ENCODE data around the gene PRICKLE2. TPM values are rescaled to one million over a fixed set of nuclear protein-coding genes. Genes with fewer than 3 reads are reported as not detected.
A peak's percentile ranks its signal among the peaks of the same experiment; 100 is the strongest.

PRICKLE2 gene
- polyA plus RNA-seq, 1 experiment = 14.2 TPM

GRCh38 chr3:64150623-64151207 lies 74.6 kb downstream of the PRICKLE2 start:
- Histone ChIP-seq H3K27ac (ENCODE audit: low read depth, low read length) (peak overlapping the region; percentile 98), H3K4me3 (ENCODE audit: low read depth, low read length) (peak overlapping the region; percentile 31), H3K9me3 (ENCODE audit: control insufficient read depth, insufficient read depth, low read length) (peaks cover 7% of the 10 kb centered on the region; the same call in 1 of the 2 replicates), H3K27me3 (ENCODE audit: control insufficient read depth, insufficient read depth, low read length) (no peaks in the 10 kb centered on the region)
- POLR2A ChIA-PET = interaction anchor here (0.7 kb wide), 3 partner anchors 9 to 229 kb away, joined by 3 to 7 read pairs (median 3); no protein-coding TSS in a partner anchor
- no peak for TF ChIP-seq CTCF (IDR thresholded peaks at IDR 0.05; ENCODE audit: low read depth, low read length)
- DNase-seq (ENCODE audit: low read depth, low spot score) = peak; percentile 97
- CTCF ChIA-PET = interaction anchor here (1.8 kb wide), 1 partner anchor 334 kb away, joined by 7 read pairs; no protein-coding TSS in a partner anchor

GRCh38 chr3:64149886-64150285 lies 75.4 kb downstream of the PRICKLE2 start:
- no peak for DNase-seq (ENCODE audit: low read depth, low spot score)
- no peak for TF ChIP-seq CTCF (IDR thresholded peaks at IDR 0.05; ENCODE audit: low read depth, low read length)
- peaks cover 7% of the 10 kb centered on the region; the same call in 1 of the 2 replicates for H3K9me3 ChIP-seq (ENCODE audit: control insufficient read depth, insufficient read depth, low read length)
- POLR2A ChIA-PET = interaction anchor here (0.6 to 0.7 kb wide), 3 partner anchors 8 to 116 kb away, joined by 3 to 8 read pairs (median 3); no protein-coding TSS in a partner anchor
- H3K4me3 ChIP-seq (ENCODE audit: low read depth, low read length) = no peak overlapping the region
- H3K27me3 ChIP-seq (ENCODE audit: control insufficient read depth, insufficient read depth, low read length) = no peaks in the 10 kb centered on the region
- peak overlapping the region; percentile 98 for H3K27ac ChIP-seq (ENCODE audit: low read depth, low read length)
- CTCF ChIA-PET = interaction anchor here (0.6 to 1.8 kb wide), 3 partner anchors 236 to 343 kb away, joined by 3 to 7 read pairs (median 3); no protein-coding TSS in a partner anchor

GRCh38 chr3:64148955-64149653 lies 76.2 kb downstream of the PRICKLE2 start:
- no peak for TF ChIP-seq CTCF (IDR thresholded peaks at IDR 0.05; ENCODE audit: low read depth, low read length)
- peaks cover 7% of the 10 kb centered on the region; the same call in 1 of the 2 replicates for H3K9me3 ChIP-seq (ENCODE audit: control insufficient read depth, insufficient read depth, low read length)
- H3K4me3 ChIP-seq (ENCODE audit: low read depth, low read length) = no peak overlapping the region
- no peak for DNase-seq (ENCODE audit: low read depth, low spot score)
- H3K27ac ChIP-seq (ENCODE audit: low read depth, low read length) = no peak overlapping the region
- POLR2A ChIA-PET = no interaction called here
- H3K27me3 ChIP-seq (ENCODE audit: control insufficient read depth, insufficient read depth, low read length) = no peaks in the 10 kb centered on the region
- CTCF ChIA-PET = interaction anchor here (0.7 to 1.8 kb wide), 2 partner anchors 336 to 343 kb away, joined by 3 to 7 read pairs; no protein-coding TSS in a partner anchor

- TF ChIP-seq CTCF (IDR thresholded peaks at IDR 0.05; ENCODE audit: low read depth, low read length) = no peak
- H3K9me3 ChIP-seq (ENCODE audit: control insufficient read depth, insufficient read depth, low read length) = peaks cover 5% of the 10 kb centered on the region; the same call in 1 of the 2 replicates
These were observed 78.1 kb downstream of the PRICKLE2 start for GRCh38 chr3:64147211-64147610.

More at GRCh38 chr3:64147211-64147610, 78.1 kb downstream of the PRICKLE2 start:
- Histone ChIP-seq H3K27ac (ENCODE audit: low read depth, low read length) (no peak overlapping the region), H3K27me3 (ENCODE audit: control insufficient read depth, insufficient read depth, low read length) (no peaks in the 10 kb centered on the region), H3K4me3 (ENCODE audit: low read depth, low read length) (no peak overlapping the region)
- CTCF ChIA-PET = interaction anchor here (1.1 kb wide), 1 partner anchor 124 kb away, joined by 4 read pairs; the partner anchor contains the start of gene PSMD6
- POLR2A ChIA-PET = no interaction called here
- DNase-seq (ENCODE audit: low read depth, low spot score) = no peak

Measured in AG04450 (cell line).